ENCODE results near the gene BARX1. TPM values are rescaled to one million over a fixed set of nuclear protein-coding genes. Genes with fewer than 3 reads are reported as not detected.

BARX1 gene
- polyA plus RNA-seq, 3 donors: not detected

DNA sequence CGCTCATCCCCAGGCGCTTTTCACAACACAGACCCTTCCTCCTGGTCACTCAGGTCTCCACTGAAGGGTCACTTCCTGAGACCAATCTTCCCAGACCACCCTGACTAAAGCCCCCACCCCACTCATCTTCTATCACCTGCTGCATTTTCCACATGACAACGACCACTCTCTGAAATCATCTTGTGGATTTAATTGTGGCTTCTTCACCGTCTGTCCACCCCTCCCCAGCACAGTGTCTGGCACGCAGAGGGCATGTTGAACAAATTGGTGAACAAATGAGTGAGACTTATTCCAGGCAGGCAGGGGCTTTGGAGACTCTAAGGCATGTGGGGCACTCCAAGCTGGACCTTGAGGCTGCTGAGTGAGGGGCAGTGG lies 8.8 kb downstream of the BARX1 start:
- Histone ChIP-seq H3K9me3 (replicated peaks in 1 of 2; ENCODE audit: control insufficient read depth in 1 of 2, insufficient read depth in 1 of 2, low read length in 2 of 2) (peaks cover 30 to 50% of the 10 kb centered on the region in 2 donors), H3K4me2 (replicated peaks; ENCODE audit: extremely low read depth, low read length, poor library complexity, severe bottlenecking) (peak overlapping the region; percentile 90), H4K20me1 (ENCODE audit: insufficient read depth, low read length) (no peaks in the 10 kb centered on the region), H3K4me3 (replicated peaks in 1 of 3; ENCODE audit: low read depth in 2 of 3, low read length in 3 of 3) (peak overlapping the region; percentile 49 to 81 (median 57)), H3K27me3 (ENCODE audit: control insufficient read depth in 2 of 2, insufficient read depth in 2 of 2, low read length in 2 of 2) (peaks cover 58 to 90% of the 10 kb centered on the region in 2 donors), H3K36me3 (replicated peaks in 1 of 2; ENCODE audit: control insufficient read depth in 1 of 2, insufficient read depth in 2 of 2, low read length in 2 of 2) (no peaks in the 10 kb centered on the region), H3K9ac (ENCODE audit: insufficient read depth, low read length, poor library complexity, severe bottlenecking) (no peak overlapping the region), H2AFZ (ENCODE audit: insufficient read depth, low read depth, low read length, poor library complexity, severe bottlenecking) (peak overlapping the region; percentile 88), H3K79me2 (ENCODE audit: insufficient read depth, low read length) (no peaks in the 10 kb centered on the region), H3K4me1 (ENCODE audit: control insufficient read depth in 1 of 2, insufficient read depth in 2 of 2, low read length in 2 of 2) (peaks cover 21 to 51% of the 10 kb centered on the region in 2 donors), H3K27ac (ENCODE audit: low read depth in 1 of 2, low read length in 2 of 2) (no peak overlapping the region)
- TF ChIP-seq, protein P1, sequence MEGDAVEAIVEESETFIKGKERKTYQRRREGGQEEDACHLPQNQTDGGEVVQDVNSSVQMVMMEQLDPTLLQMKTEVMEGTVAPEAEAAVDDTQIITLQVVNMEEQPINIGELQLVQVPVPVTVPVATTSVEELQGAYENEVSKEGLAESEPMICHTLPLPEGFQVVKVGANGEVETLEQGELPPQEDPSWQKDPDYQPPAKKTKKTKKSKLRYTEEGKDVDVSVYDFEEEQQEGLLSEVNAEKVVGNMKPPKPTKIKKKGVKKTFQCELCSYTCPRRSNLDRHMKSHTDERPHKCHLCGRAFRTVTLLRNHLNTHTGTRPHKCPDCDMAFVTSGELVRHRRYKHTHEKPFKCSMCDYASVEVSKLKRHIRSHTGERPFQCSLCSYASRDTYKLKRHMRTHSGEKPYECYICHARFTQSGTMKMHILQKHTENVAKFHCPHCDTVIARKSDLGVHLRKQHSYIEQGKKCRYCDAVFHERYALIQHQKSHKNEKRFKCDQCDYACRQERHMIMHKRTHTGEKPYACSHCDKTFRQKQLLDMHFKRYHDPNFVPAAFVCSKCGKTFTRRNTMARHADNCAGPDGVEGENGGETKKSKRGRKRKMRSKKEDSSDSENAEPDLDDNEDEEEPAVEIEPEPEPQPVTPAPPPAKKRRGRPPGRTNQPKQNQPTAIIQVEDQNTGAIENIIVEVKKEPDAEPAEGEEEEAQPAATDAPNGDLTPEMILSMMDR (IDR thresholded peaks at IDR 0.05): no peak
- peaks cover 12 to 66% (median 47%) of the 10 kb centered on the region in 7 donors for H3K9me3 Mint-ChIP-seq
- peak overlapping the region; percentile 95 to 99 for H3K4me3 Mint-ChIP-seq
- H3K27ac Mint-ChIP-seq: peak overlapping the region in 2 of 7 donors; percentile 58 to 60
- intact Hi-C loops (cut with micrococcal nuclease): no loop called here
- H3K27me3 Mint-ChIP-seq (ENCODE audit: low read depth in 3 of 3): peaks cover 92 to 98% (median 92%) of the 10 kb centered on the region in 3 donors
- no peak for DNase-seq
- peaks cover 63% of the 10 kb centered on the region for H3K4me1 Mint-ChIP-seq
- 7% methylated on average over 2 of the region's 5 CpGs for WGBS (ENCODE audit: insufficient coverage)
- peaks cover 20 to 22% of the 10 kb centered on the region in 2 donors for H3K36me3 Mint-ChIP-seq

DNA sequence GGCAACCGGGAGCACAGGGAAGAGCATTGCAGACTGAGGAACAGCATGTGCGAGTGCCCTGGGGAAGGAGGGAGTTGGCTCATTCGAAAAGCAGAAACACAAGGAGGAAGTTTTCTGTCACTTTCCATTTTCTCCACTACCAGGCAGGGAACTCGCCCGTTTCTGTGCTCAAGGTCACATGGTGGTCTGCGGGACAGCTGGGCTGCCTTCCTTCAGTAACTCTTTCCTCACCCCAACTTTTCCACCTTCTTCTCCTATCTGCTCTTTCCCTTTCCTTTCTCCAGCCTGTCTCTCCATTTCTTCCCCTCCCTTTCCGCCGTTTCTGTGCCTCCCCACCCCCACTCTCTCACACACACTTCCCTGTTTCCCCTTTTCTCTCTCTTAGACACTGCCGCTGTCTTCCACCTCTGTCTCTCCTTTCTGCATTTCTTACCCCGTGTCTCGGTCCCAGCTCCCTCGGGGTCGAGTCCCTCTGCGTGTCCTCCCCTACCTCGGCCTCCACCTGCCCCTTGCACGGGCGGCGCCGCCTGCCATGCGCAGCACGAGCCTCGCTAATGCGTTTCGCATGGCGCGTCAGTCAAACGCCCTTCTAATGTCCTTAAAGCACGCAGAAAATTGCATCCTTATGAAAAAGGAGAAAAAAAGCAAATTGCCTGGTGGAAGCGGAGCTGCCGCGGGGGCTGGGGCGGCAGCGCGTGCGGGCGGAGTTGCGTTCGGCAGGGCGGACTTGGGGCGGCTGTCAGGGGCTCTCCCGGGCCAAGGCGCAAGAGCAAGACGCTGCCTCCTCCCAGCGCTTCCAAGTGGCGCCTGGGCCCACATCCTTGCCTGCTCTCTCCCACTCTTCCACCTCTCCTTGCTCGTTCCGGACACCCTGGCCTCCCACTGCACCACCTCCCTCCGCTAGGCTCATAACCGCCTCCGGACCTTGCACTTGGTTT lies 9.5 kb downstream of the BARX1 start:
- peak; percentile 35 to 53 (median 52) for DNase-seq
- TF ChIP-seq, protein P1 (IDR thresholded peaks at IDR 0.05): no peak
- peaks cover 17 to 47% of the 10 kb centered on the region in 2 donors for H3K4me1 ChIP-seq (ENCODE audit: control insufficient read depth in 1 of 2, insufficient read depth in 2 of 2, low read length in 2 of 2)
- no peaks in the 10 kb centered on the region for H3K79me2 ChIP-seq (ENCODE audit: insufficient read depth, low read length)
- Mint-ChIP-seq H3K4me3 (peak overlapping the region; percentile 95 to 99), H3K27me3 (ENCODE audit: low read depth in 3 of 3) (peaks cover 89 to 97% (median 89%) of the 10 kb centered on the region in 3 donors), H3K4me1 (peaks cover 57% of the 10 kb centered on the region), H3K9me3 (peaks cover 12 to 60% (median 44%) of the 10 kb centered on the region in 7 donors), H3K27ac (peak overlapping the region; percentile 71 to 90 (median 82)), H3K36me3 (peaks cover 17 to 18% of the 10 kb centered on the region in 2 donors)
- under 1% methylated on average over 39 of the region's 50 CpGs for WGBS (ENCODE audit: insufficient coverage)
- no peaks in the 10 kb centered on the region for H3K36me3 ChIP-seq (replicated peaks in 1 of 2; ENCODE audit: control insufficient read depth in 1 of 2, insufficient read depth in 2 of 2, low read length in 2 of 2)
- H4K20me1 ChIP-seq (ENCODE audit: insufficient read depth, low read length): no peaks in the 10 kb centered on the region
- peaks cover 55 to 87% of the 10 kb centered on the region in 2 donors for H3K27me3 ChIP-seq (ENCODE audit: control insufficient read depth in 2 of 2, insufficient read depth in 2 of 2, low read length in 2 of 2)
- H3K9me3 ChIP-seq (replicated peaks in 1 of 2; ENCODE audit: control insufficient read depth in 1 of 2, insufficient read depth in 1 of 2, low read length in 2 of 2): peaks cover 27 to 47% of the 10 kb centered on the region in 2 donors
- H3K4me3 ChIP-seq (replicated peaks in 1 of 3; ENCODE audit: low read depth in 2 of 3, low read length in 3 of 3): peak overlapping the region; percentile 49 to 81 (median 57)
- intact Hi-C loops (cut with micrococcal nuclease): no loop called here
- peak overlapping the region; percentile 88 for H2AFZ ChIP-seq (ENCODE audit: insufficient read depth, low read depth, low read length, poor library complexity, severe bottlenecking)
- H3K9ac ChIP-seq (ENCODE audit: insufficient read depth, low read length, poor library complexity, severe bottlenecking): peak overlapping the region; percentile 41
- H3K27ac ChIP-seq (ENCODE audit: low read depth in 1 of 2, low read length in 2 of 2): peak overlapping the region in 1 of 2 donors; percentile 48
- H3K4me2 ChIP-seq (replicated peaks; ENCODE audit: extremely low read depth, low read length, poor library complexity, severe bottlenecking): peak overlapping the region; percentile 90
